ENCODE measurements around the gene WWC2.
"Not testable (repeated sequence)": the region's sequence is repeated elsewhere in the genome, so short reads cannot be mapped to it uniquely, and the experiment has no call there.

Gene WWC2

GRCh38 chr4:183142571-183143550 lies 43.8 kb downstream of the WWC2 start:
- no peak overlapping the region for H3K4me3 Mint-ChIP-seq
- H3K27me3 Mint-ChIP-seq = peaks cover 5% of the 10 kb centered on the region
- no peak for ATAC-seq
- no peak overlapping the region for H3K27ac Mint-ChIP-seq
- no peak for DNase-seq
- peaks cover 1% of the 10 kb centered on the region for H3K4me1 Mint-ChIP-seq
- peaks cover 1% of the 10 kb centered on the region for H3K36me3 Mint-ChIP-seq (ENCODE audit: low read depth)
- H3K9me3 Mint-ChIP-seq = no peaks in the 10 kb centered on the region

GRCh38 chr4:183144787-183145186 lies 45.7 kb downstream of the WWC2 start:
- Mint-ChIP-seq H3K4me1 (peaks cover 1% of the 10 kb centered on the region), H3K27ac (no peak overlapping the region), H3K9me3 (no peaks in the 10 kb centered on the region), H3K36me3 (ENCODE audit: low read depth) (peaks cover 1% of the 10 kb centered on the region), H3K27me3 (peaks cover 2% of the 10 kb centered on the region), H3K4me3 (no peak overlapping the region)
- no peak for ATAC-seq
- DNase-seq = no peak

GRCh38 chr4:183145773-183146172 lies 46.7 kb downstream of the WWC2 start:
- Mint-ChIP-seq H3K9me3 (no peaks in the 10 kb centered on the region), H3K27me3 (peaks cover 4% of the 10 kb centered on the region), H3K27ac (no peak overlapping the region), H3K4me3 (no peak overlapping the region), H3K4me1 (peaks cover 1% of the 10 kb centered on the region), H3K36me3 (ENCODE audit: low read depth) (peaks cover 1% of the 10 kb centered on the region)
- ATAC-seq (no peak), DNase-seq (no peak)

- Mint-ChIP-seq H3K4me1 (peaks cover 1% of the 10 kb centered on the region), H3K9me3 (no peaks in the 10 kb centered on the region), H3K4me3 (no peak overlapping the region), H3K27me3 (peaks cover 4% of the 10 kb centered on the region), H3K36me3 (ENCODE audit: low read depth) (peaks cover 1% of the 10 kb centered on the region), H3K27ac (no peak overlapping the region)
- ATAC-seq (no peak), DNase-seq (no peak)
Measured at GRCh38 chr4:183146478-183146877, 47.4 kb downstream of the WWC2 start.

GRCh38 chr4:183147196-183147595 lies 48.1 kb downstream of the WWC2 start:
- Mint-ChIP-seq H3K27ac (no peak overlapping the region), H3K4me3 (no peak overlapping the region), H3K4me1 (peaks cover 1% of the 10 kb centered on the region), H3K27me3 (peaks cover 4% of the 10 kb centered on the region), H3K36me3 (ENCODE audit: low read depth) (peaks cover 1% of the 10 kb centered on the region), H3K9me3 (no peaks in the 10 kb centered on the region)
- DNase-seq (no peak), ATAC-seq (no peak)

- peaks cover 1% of the 10 kb centered on the region for H3K36me3 Mint-ChIP-seq (ENCODE audit: low read depth)
- no peak for ATAC-seq
Measured at GRCh38 chr4:183147983-183148382, 48.9 kb downstream of the WWC2 start.

GRCh38 chr4:183149616-183150539 lies 50.8 kb downstream of the WWC2 start:
- H3K4me1 Mint-ChIP-seq = no peaks in the 10 kb centered on the region
- DNase-seq (no peak), ATAC-seq (no peak)
- H3K27me3 Mint-ChIP-seq = peaks cover 4% of the 10 kb centered on the region
- H3K36me3 Mint-ChIP-seq (ENCODE audit: low read depth) = no peaks in the 10 kb centered on the region
- H3K4me3 Mint-ChIP-seq = no peak overlapping the region
- no peak overlapping the region for H3K27ac Mint-ChIP-seq
- H3K9me3 Mint-ChIP-seq = no peaks in the 10 kb centered on the region

More at GRCh38 chr4:183147983-183148382, 48.9 kb downstream of the WWC2 start:
- DNase-seq = no peak
- peaks cover 4% of the 10 kb centered on the region for H3K27me3 Mint-ChIP-seq
- no peaks in the 10 kb centered on the region for H3K9me3 Mint-ChIP-seq
- peaks cover 1% of the 10 kb centered on the region for H3K4me1 Mint-ChIP-seq
- no peak overlapping the region for H3K4me3 Mint-ChIP-seq
- no peak overlapping the region for H3K27ac Mint-ChIP-seq

GRCh38 chr4:183150664-183151063 lies 51.6 kb downstream of the WWC2 start:
- ATAC-seq; H3K4me1 Mint-ChIP-seq; H3K9me3 Mint-ChIP-seq; H3K27me3 Mint-ChIP-seq; H3K4me3 Mint-ChIP-seq; H3K27ac Mint-ChIP-seq; DNase-seq; H3K36me3 Mint-ChIP-seq (ENCODE audit: low read depth): not testable (repeated sequence)

GRCh38 chr4:183152232-183152631 lies 53.2 kb downstream of the WWC2 start:
- not testable (repeated sequence) for H3K27me3 Mint-ChIP-seq; ATAC-seq; H3K36me3 Mint-ChIP-seq (ENCODE audit: low read depth); H3K9me3 Mint-ChIP-seq; DNase-seq; H3K27ac Mint-ChIP-seq; H3K4me1 Mint-ChIP-seq; H3K4me3 Mint-ChIP-seq

GRCh38 chr4:183153190-183153916 lies 54.3 kb downstream of the WWC2 start:
- Mint-ChIP-seq H3K36me3 (ENCODE audit: low read depth) (no peaks in the 10 kb centered on the region), H3K4me3 (no peak overlapping the region), H3K9me3 (no peaks in the 10 kb centered on the region), H3K4me1 (no peaks in the 10 kb centered on the region), H3K27me3 (peaks cover 2% of the 10 kb centered on the region), H3K27ac (no peak overlapping the region)
- DNase-seq = no peak
- no peak for ATAC-seq

- Mint-ChIP-seq H3K27me3 (peaks cover 2% of the 10 kb centered on the region), H3K36me3 (ENCODE audit: low read depth) (no peaks in the 10 kb centered on the region), H3K27ac (no peak overlapping the region), H3K9me3 (no peaks in the 10 kb centered on the region), H3K4me3 (no peak overlapping the region), H3K4me1 (no peaks in the 10 kb centered on the region)
- DNase-seq (no peak), ATAC-seq (no peak)
Measured at GRCh38 chr4:183154701-183155391, 55.8 kb downstream of the WWC2 start.

- no peak overlapping the region for H3K27ac Mint-ChIP-seq
- H3K4me3 Mint-ChIP-seq = no peak overlapping the region
- no peaks in the 10 kb centered on the region for H3K27me3 Mint-ChIP-seq
Measured at GRCh38 chr4:183155450-183156184, 56.6 kb downstream of the WWC2 start.

GRCh38 chr4:183157215-183157614 lies 58.2 kb downstream of the WWC2 start:
- Mint-ChIP-seq H3K36me3 (ENCODE audit: low read depth) (no peaks in the 10 kb centered on the region), H3K27me3 (no peaks in the 10 kb centered on the region), H3K9me3 (no peaks in the 10 kb centered on the region), H3K27ac (no peak overlapping the region), H3K4me1 (no peaks in the 10 kb centered on the region), H3K4me3 (no peak overlapping the region)
- DNase-seq (no peak), ATAC-seq (no peak)

More at GRCh38 chr4:183155450-183156184, 56.6 kb downstream of the WWC2 start:
- Mint-ChIP-seq H3K36me3 (ENCODE audit: low read depth) (no peaks in the 10 kb centered on the region), H3K9me3 (no peaks in the 10 kb centered on the region), H3K4me1 (no peaks in the 10 kb centered on the region)
- ATAC-seq = no peak
- no peak for DNase-seq
